Testis (tissue), 2 donors: ENCODE measurements around the gene CTDP1.

Experiments
- POLR2A ChIP-seq: fragments of 450-650 bp; IDR thresholded peaks from one replicate; pipeline ENCODE4 v1.6.1; 2017; ENCODE audit warnings: antibody characterized with exemption, mild to moderate bottlenecking, moderate library complexity
- TF ChIP-seq, protein P1 (sequence below), 3 experiments: fragments of 450-650 bp in 2 of 3; fragments of 200-600 bp in 1 of 3; sonication (generic) in 1 of 3; IDR thresholded peaks; one replicate each; pipeline ENCODE4 v1.5.1; 2016 to 2019; ENCODE audit warnings: antibody characterized with exemption in 3 of 3, mild to moderate bottlenecking in 2 of 3, moderate library complexity in 1 of 3

DNA sequence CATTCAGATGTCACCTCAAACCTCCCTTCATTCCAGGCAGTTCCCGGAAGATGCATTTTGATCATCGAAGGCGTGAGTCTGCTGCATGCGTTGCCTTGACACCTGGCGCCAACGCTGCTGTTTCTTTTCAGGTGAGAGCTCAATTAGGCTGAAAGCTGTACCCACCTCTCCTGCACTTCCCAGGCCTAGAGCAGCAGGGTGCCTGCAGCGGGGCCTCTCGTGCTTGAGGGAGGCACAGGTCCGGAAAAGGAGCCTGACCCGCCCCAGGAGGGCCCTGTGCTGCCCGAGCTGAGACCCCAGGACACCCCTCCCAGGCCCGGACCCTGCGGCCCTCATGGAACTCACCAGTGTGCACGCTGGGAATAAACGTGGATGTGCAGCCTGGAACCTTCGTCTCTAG is 86.7 kb downstream of the CTDP1 start:
- TF ChIP-seq, protein P1, sequence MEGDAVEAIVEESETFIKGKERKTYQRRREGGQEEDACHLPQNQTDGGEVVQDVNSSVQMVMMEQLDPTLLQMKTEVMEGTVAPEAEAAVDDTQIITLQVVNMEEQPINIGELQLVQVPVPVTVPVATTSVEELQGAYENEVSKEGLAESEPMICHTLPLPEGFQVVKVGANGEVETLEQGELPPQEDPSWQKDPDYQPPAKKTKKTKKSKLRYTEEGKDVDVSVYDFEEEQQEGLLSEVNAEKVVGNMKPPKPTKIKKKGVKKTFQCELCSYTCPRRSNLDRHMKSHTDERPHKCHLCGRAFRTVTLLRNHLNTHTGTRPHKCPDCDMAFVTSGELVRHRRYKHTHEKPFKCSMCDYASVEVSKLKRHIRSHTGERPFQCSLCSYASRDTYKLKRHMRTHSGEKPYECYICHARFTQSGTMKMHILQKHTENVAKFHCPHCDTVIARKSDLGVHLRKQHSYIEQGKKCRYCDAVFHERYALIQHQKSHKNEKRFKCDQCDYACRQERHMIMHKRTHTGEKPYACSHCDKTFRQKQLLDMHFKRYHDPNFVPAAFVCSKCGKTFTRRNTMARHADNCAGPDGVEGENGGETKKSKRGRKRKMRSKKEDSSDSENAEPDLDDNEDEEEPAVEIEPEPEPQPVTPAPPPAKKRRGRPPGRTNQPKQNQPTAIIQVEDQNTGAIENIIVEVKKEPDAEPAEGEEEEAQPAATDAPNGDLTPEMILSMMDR (IDR thresholded peaks at IDR 0.05), result no peak
- TF ChIP-seq POLR2A, result no peak
